GM12875 (cell line): ENCODE results near the gene ECSCR.

Source experiments
- H3K4me3 ChIP-seq: one replicate; pipeline ENCODE4 v1.5.1; 2011; ENCODE audit warnings: low read depth, low read length, control low read depth
- CTCF ChIP-seq: IDR thresholded peaks from 2 replicates; pipeline ENCODE4 v1.5.1; 2011; ENCODE audit warnings: low read depth, mild to moderate bottlenecking, control low read depth, inconsistent platforms, low read length, moderate library complexity, borderline replicate concordance; ENCODE audit not compliant: insufficient read depth

The ECSCR gene

GRCh38 chr5:139468421-139468931 lies 5.9 kb upstream of the ECSCR start:
- TF ChIP-seq CTCF: no peak
- H3K4me3 ChIP-seq: no peak overlapping the region

DNA sequence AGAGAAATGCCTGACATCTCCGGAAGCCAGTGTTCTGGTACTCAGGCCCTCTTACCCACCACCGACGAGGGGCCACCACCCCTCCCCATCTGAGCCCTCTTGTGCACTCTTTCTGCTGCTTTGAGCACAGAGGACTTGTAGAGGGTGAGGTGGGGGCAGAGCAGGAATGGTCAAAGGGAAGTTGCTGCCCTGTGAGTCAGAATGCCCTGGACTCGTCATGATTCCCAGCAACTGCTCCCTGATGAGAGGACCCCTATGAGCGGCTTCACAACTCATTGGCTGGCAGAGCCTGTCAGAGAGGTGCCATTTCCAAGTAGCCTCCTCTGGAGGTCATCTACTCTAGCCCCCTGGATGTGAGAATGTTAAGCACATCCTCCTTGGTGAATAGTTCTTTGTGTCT lies 845 bp downstream of the ECSCR start:
- H3K4me3 ChIP-seq: no peak overlapping the region
- no peak for TF ChIP-seq CTCF

DNA sequence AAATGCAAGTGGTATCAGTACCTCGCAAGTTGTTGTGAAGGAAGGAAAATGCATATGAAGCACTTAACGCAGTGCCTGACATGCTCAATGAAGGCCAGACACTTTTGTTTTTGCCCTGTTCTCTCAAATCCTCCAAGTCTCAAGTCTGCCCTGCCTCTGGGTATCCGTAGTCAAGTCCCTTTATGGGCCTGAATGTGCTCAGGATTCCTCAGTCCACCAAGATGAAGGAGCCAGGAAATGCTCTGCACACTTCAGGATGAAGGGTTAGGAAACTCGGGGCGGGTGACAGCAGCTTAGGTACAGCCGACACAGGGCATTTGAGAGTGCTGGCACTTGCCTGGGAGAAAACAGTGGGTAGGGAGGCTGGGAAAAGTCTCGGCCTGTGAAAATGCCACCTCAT lies 1.4 kb downstream of the ECSCR start:
- no peak overlapping the region for H3K4me3 ChIP-seq
- no peak for TF ChIP-seq CTCF

- no peak overlapping the region for H3K4me3 ChIP-seq
- no peak for TF ChIP-seq CTCF
Observed at GRCh38 chr5:139460455-139460854, 2.1 kb downstream of the ECSCR start.

DNA sequence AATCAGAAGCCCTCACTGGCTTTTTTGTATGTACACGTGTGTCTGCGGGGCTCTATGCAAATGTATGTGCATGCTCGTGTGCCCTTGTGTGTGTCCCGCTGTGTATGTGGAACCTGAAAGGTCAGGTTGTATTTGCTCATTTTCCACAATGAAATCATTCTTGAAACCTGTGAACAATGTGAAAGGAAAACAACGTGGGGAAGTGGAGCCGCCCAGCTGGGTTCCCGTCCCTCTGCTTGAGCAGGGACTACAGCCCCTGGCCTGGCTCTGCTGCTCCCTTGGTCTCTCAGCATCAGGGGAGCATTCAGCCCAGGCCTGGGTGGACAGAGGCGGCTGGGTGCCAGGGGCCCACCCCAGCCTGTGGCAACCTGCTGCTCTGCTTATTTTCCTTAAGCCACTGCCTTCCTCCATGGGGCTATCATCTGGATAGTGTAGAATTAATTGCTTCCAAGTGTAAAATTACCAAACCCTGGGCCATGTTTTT lies 3.0 kb downstream of the ECSCR start:
- no peak overlapping the region for H3K4me3 ChIP-seq
- TF ChIP-seq CTCF: no peak

- TF ChIP-seq CTCF: no peak
- H3K4me3 ChIP-seq: no peak overlapping the region
Observed at GRCh38 chr5:139458580-139459407, 3.7 kb downstream of the ECSCR start.
